ENCODE measurements around the gene ANKK1.

DNA sequence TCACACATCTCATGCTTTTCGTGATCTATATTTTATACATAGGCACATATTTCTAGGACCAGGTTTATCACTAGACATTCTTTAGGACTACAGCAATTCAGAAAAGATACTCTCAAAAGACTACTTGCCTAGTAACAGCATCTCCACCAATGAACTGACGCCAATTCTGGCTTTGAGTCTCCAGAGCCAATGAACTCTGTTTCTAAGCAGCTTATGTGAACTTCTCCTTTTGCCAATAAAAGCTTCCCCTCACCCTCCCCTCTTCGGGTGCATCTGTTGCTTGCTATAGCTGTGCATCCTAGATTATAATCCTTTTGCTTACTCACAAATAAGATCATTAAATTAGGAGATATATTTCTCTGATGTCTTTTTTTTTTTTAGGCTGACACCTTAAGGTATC, 11.4 kb upstream of the ANKK1 start:
- no peak for TF ChIP-seq GATAD2B (conservative IDR thresholded peaks at IDR 0.05; ENCODE audit: low read depth)
- no peak for TF ChIP-seq NFYB (IDR thresholded peaks at IDR 0.05; ENCODE audit: insufficient read depth, low read depth, low read length)
- no peak for TF ChIP-seq EZH2 (IDR thresholded peaks at IDR 0.05; ENCODE audit: borderline replicate concordance, control insufficient read depth, low read depth, low read length)
- TF ChIP-seq STAT1 (conservative IDR thresholded peaks at IDR 0.05): no peak
- TF ChIP-seq PAX8 (IDR thresholded peaks at IDR 0.05): no peak
- TF ChIP-seq JUND (IDR thresholded peaks at IDR 0.05; ENCODE audit: low read depth, low read length): no peak
- no peak for TF ChIP-seq MXI1 (IDR thresholded peaks at IDR 0.05; ENCODE audit: low read depth, low read length)
- TF ChIP-seq, protein P1, sequence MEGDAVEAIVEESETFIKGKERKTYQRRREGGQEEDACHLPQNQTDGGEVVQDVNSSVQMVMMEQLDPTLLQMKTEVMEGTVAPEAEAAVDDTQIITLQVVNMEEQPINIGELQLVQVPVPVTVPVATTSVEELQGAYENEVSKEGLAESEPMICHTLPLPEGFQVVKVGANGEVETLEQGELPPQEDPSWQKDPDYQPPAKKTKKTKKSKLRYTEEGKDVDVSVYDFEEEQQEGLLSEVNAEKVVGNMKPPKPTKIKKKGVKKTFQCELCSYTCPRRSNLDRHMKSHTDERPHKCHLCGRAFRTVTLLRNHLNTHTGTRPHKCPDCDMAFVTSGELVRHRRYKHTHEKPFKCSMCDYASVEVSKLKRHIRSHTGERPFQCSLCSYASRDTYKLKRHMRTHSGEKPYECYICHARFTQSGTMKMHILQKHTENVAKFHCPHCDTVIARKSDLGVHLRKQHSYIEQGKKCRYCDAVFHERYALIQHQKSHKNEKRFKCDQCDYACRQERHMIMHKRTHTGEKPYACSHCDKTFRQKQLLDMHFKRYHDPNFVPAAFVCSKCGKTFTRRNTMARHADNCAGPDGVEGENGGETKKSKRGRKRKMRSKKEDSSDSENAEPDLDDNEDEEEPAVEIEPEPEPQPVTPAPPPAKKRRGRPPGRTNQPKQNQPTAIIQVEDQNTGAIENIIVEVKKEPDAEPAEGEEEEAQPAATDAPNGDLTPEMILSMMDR (IDR thresholded peaks at IDR 0.05 in 2 of 3, conservative IDR thresholded peaks at IDR 0.05 in 1 of 3; ENCODE audit: control insufficient read depth in 2 of 3, extremely low read depth in 1 of 3, insufficient read depth in 1 of 3, low read depth in 3 of 3, low read length in 3 of 3): no peak
- TF ChIP-seq MTA2 (IDR thresholded peaks at IDR 0.05; ENCODE audit: low read depth): no peak

All from GM12878 (cell line).